Fibroblast of lung (primary cell): Measurements from ENCODE around the gene SEMA4G. TPM values are rescaled to one million over a fixed set of nuclear protein-coding genes. Genes with fewer than 3 reads are reported as not detected.

Experiments used
- DNase-seq, 2 donors: peaks; one replicate each; pipeline versions ENCODE4 v3.0.0 to v3.0.0-alpha.2; 2010; ENCODE audit warnings: low read depth in 2 of 2
- H2AFZ ChIP-seq: 2 replicates; pipeline ENCODE4 v1.5.1; 2012; ENCODE audit warnings: low read length, control low read depth, inconsistent platforms
- H3K27ac ChIP-seq: 2 replicates; pipeline ENCODE4 v1.5.1; 2011; ENCODE audit warnings: low read length, control low read depth; ENCODE audit not compliant: insufficient read depth
- H3K27me3 ChIP-seq: 2 replicates; pipeline ENCODE4 v1.5.1; 2011; ENCODE audit warnings: mild to moderate bottlenecking, low read length; ENCODE audit not compliant: control insufficient read depth, insufficient read depth
- H3K36me3 ChIP-seq: 2 replicates; pipeline ENCODE4 v1.5.1; 2011; ENCODE audit warnings: low read length; ENCODE audit not compliant: control insufficient read depth, insufficient read depth
- H3K4me1 ChIP-seq: 2 replicates; pipeline ENCODE4 v1.5.1; 2011; ENCODE audit warnings: low read length; ENCODE audit not compliant: control insufficient read depth, insufficient read depth; ENCODE audit errors: extremely low read depth
- H3K4me2 ChIP-seq: 2 replicates; pipeline ENCODE4 v1.5.1; 2011; ENCODE audit warnings: low read length, control low read depth; ENCODE audit not compliant: insufficient read depth; ENCODE audit errors: extremely low read depth
- H3K4me3 ChIP-seq, 4 experiments: fragments of 200-600 bp in 1 of 4; sonication (generic) in 1 of 4; replicated peaks in 1 of 4; 2 replicates each; pipeline ENCODE4 v1.5.1; 2011 to 2016; ENCODE audit warnings: low read length in 4 of 4, low read depth in 3 of 4, mild to moderate bottlenecking in 3 of 4, control low read depth in 2 of 4, inconsistent platforms in 1 of 4, mixed read lengths in 1 of 4; ENCODE audit not compliant: insufficient read depth in 1 of 4; ENCODE audit errors: control extremely low read depth in 1 of 4
- H3K79me2 ChIP-seq: 2 replicates; pipeline ENCODE4 v1.5.1; 2012; ENCODE audit warnings: mild to moderate bottlenecking, low read length, inconsistent platforms; ENCODE audit not compliant: control insufficient read depth, insufficient read depth
- H3K9ac ChIP-seq: 2 replicates; pipeline ENCODE4 v1.5.1; 2011; ENCODE audit warnings: mild to moderate bottlenecking, low read length, control low read depth; ENCODE audit not compliant: insufficient read depth
- H3K9me3 ChIP-seq: 2 replicates; pipeline ENCODE4 v1.5.1; 2012; ENCODE audit warnings: low read depth, low read length; ENCODE audit not compliant: control insufficient read depth, insufficient read depth
- H4K20me1 ChIP-seq: 2 replicates; pipeline ENCODE4 v1.5.1; 2011; ENCODE audit warnings: low read length; ENCODE audit not compliant: control insufficient read depth, insufficient read depth; ENCODE audit errors: extremely low read depth
- CTCF ChIP-seq, 2 donors: IDR thresholded peaks in 1 of 2; conservative IDR thresholded peaks in 1 of 2; 1 replicate in 1 of 2; 2 replicates in 1 of 2; pipeline ENCODE4 v1.5.1; 2011 to 2012; ENCODE audit warnings: low read length in 2 of 2, control low read depth in 1 of 2, inconsistent platforms in 1 of 2, low read depth in 1 of 2, mild to moderate bottlenecking in 1 of 2
- EZH2 ChIP-seq: IDR thresholded peaks from 2 replicates; pipeline ENCODE4 v1.5.1; 2012; ENCODE audit warnings: low read length, control low read depth, mild to moderate bottlenecking; ENCODE audit errors: missing control alignments
- polyA plus RNA-seq, 2 donors: library from polyadenylated mRNA; depleted of rRNA in 1 of 2; stranded (reverse) in 1 of 2; unstranded in 1 of 2; fragments of >200 nt; gene quantifications; 2 replicates each; pipeline ENCODE4 v1.2.1, GENCODE V29; 2011 to 2012; ENCODE audit warnings: missing spikeins in 1 of 2
- total RNA-seq: library from RNA; depleted of rRNA; stranded (reverse); fragments of >200 nt; gene quantifications from 2 replicates; pipeline ENCODE4 v1.2.1, GENCODE V29; 2014

SEMA4G gene
- total and polyA plus RNA-seq, 2 donors (not counting 1 experiment from before 2014, with no cell fraction given), result 1.8 to 3.2 TPM

GRCh38 chr10:100980711-100981110 lies 11.4 kb downstream of the SEMA4G start:
- Histone ChIP-seq H3K27ac (no peak overlapping the region), H3K9ac (no peak overlapping the region), H3K9me3 (no peaks in the 10 kb centered on the region), H3K79me2 (no peaks in the 10 kb centered on the region), H3K4me3 (no peak overlapping the region), H3K4me2 (no peak overlapping the region), H4K20me1 (no peaks in the 10 kb centered on the region), H3K36me3 (peaks cover 9% of the 10 kb centered on the region), H2AFZ (no peak overlapping the region), H3K4me1 (no peaks in the 10 kb centered on the region), H3K27me3 (no peaks in the 10 kb centered on the region)
- TF ChIP-seq EZH2 (no peak), CTCF (conservative IDR thresholded peaks at IDR 0.05 in 1 of 2, IDR thresholded peaks at IDR 0.05 in 1 of 2; ENCODE audit: low read depth in 1 of 2, low read length in 2 of 2) (no peak)
- DNase-seq, result no peak

- no peaks in the 10 kb centered on the region for H3K4me1 ChIP-seq
- peaks cover 9% of the 10 kb centered on the region for H3K36me3 ChIP-seq
- no peak overlapping the region for H3K4me3 ChIP-seq
- no peak overlapping the region for H3K4me2 ChIP-seq
- TF ChIP-seq CTCF (conservative IDR thresholded peaks at IDR 0.05 in 1 of 2, IDR thresholded peaks at IDR 0.05 in 1 of 2; ENCODE audit: low read depth in 1 of 2, low read length in 2 of 2) (no peak), EZH2 (no peak)
- no peaks in the 10 kb centered on the region for H3K79me2 ChIP-seq
- no peaks in the 10 kb centered on the region for H3K27me3 ChIP-seq
- no peaks in the 10 kb centered on the region for H3K9me3 ChIP-seq
- no peak overlapping the region for H2AFZ ChIP-seq
- no peak overlapping the region for H3K9ac ChIP-seq
- H4K20me1 ChIP-seq, result no peaks in the 10 kb centered on the region
- no peak for DNase-seq
- H3K27ac ChIP-seq, result no peak overlapping the region
These were observed 12.0 kb downstream of the SEMA4G start for GRCh38 chr10:100981178-100981772.

GRCh38 chr10:100982916-100983830 lies 13.9 kb downstream of the SEMA4G start:
- peaks cover 15% of the 10 kb centered on the region for H3K79me2 ChIP-seq
- no peak overlapping the region for H3K4me2 ChIP-seq
- peaks cover 9% of the 10 kb centered on the region for H3K36me3 ChIP-seq
- no peak overlapping the region for H2AFZ ChIP-seq
- TF ChIP-seq EZH2, result no peak
- TF ChIP-seq CTCF (conservative IDR thresholded peaks at IDR 0.05 in 1 of 2, IDR thresholded peaks at IDR 0.05 in 1 of 2; ENCODE audit: low read depth in 1 of 2, low read length in 2 of 2), result no peak
- DNase-seq, result no peak
- no peaks in the 10 kb centered on the region for H3K9me3 ChIP-seq
- no peak overlapping the region for H3K9ac ChIP-seq
- no peaks in the 10 kb centered on the region for H4K20me1 ChIP-seq
- no peak overlapping the region for H3K27ac ChIP-seq
- H3K4me3 ChIP-seq, result no peak overlapping the region
- peaks cover 6% of the 10 kb centered on the region for H3K4me1 ChIP-seq
- H3K27me3 ChIP-seq, result no peaks in the 10 kb centered on the region
